Hepatocyte (in vitro differentiated cells): Measurements from ENCODE around the gene ARHGAP26. TPM values are rescaled to one million over a fixed set of nuclear protein-coding genes. Genes with fewer than 3 reads are reported as not detected.

ENCODE experiments used
- DNase-seq: peaks from one replicate; pipeline ENCODE4 v3.0.0-alpha.2; 2016; ENCODE audit warnings: low spot score
- H2AFZ ChIP-seq: fragments of 200-600 bp; sonication (generic); 2 replicates; pipeline ENCODE4 v1.6.0; 2016; ENCODE audit warnings: antibody characterized with exemption, mild to moderate bottlenecking
- H3K27ac ChIP-seq: fragments of 200-600 bp; sonication (generic); 2 replicates; pipeline ENCODE4 v1.5.1; 2016; ENCODE audit warnings: mild to moderate bottlenecking
- H3K27me3 ChIP-seq: fragments of 200-600 bp; sonication (generic); 2 replicates; pipeline ENCODE4 v1.6.1; 2016
- H3K36me3 ChIP-seq: fragments of 200-600 bp; sonication (generic); replicated peaks from 2 replicates; pipeline ENCODE4 v1.5.1; 2016; ENCODE audit warnings: low read depth; ENCODE audit not compliant: insufficient read depth
- H3K4me1 ChIP-seq: fragments of 200-600 bp; sonication (generic); 2 replicates; pipeline ENCODE4 v1.5.1; 2016; ENCODE audit warnings: mild to moderate bottlenecking, moderate library complexity; ENCODE audit not compliant: insufficient read depth
- H3K4me2 ChIP-seq: fragments of 200-600 bp; sonication (generic); 2 replicates; pipeline ENCODE4 v1.6.0; 2016
- H3K4me3 ChIP-seq: fragments of 200-600 bp; sonication (generic); 2 replicates; pipeline ENCODE4 v1.5.1; 2016; ENCODE audit warnings: mild to moderate bottlenecking
- H3K79me2 ChIP-seq: fragments of 200-600 bp; sonication (generic); 2 replicates; pipeline ENCODE4 v1.6.0; 2017; ENCODE audit warnings: mild to moderate bottlenecking
- H3K9me2 ChIP-seq: fragments of 200-600 bp; sonication (generic); replicated peaks from 2 replicates; pipeline ENCODE4 v1.6.0; 2017; ENCODE audit warnings: mild to moderate bottlenecking; ENCODE audit not compliant: insufficient read depth
- H3K9me3 ChIP-seq: fragments of 200-600 bp; sonication (generic); 2 replicates; pipeline ENCODE4 v1.5.1; 2016; ENCODE audit warnings: low read depth, mild to moderate bottlenecking
- H4K20me1 ChIP-seq: fragments of 200-600 bp; sonication (generic); 2 replicates; pipeline ENCODE4 v1.6.0; 2016; ENCODE audit warnings: mild to moderate bottlenecking; ENCODE audit not compliant: insufficient read depth, poor library complexity, severe bottlenecking
- CTCF ChIP-seq: fragments of 200-600 bp; sonication (generic); IDR thresholded peaks from 2 replicates; pipeline ENCODE4 v1.5.1; 2016; ENCODE audit warnings: antibody characterized with exemption, mild to moderate bottlenecking; ENCODE audit not compliant: poor library complexity
- EZH2 ChIP-seq: fragments of 200-600 bp; sonication (generic); IDR thresholded peaks from 2 replicates; pipeline ENCODE4 v1.6.1; 2016; ENCODE audit warnings: antibody characterized with exemption, mild to moderate bottlenecking, borderline replicate concordance
- EZH2phosphoT487 ChIP-seq: fragments of 200-600 bp; sonication (generic); IDR thresholded peaks from one replicate; pipeline ENCODE4 v1.6.1; 2018; ENCODE audit warnings: antibody characterized with exemption, mild to moderate bottlenecking, low read depth, moderate library complexity; ENCODE audit not compliant: unreplicated experiment, severe bottlenecking
- WGBS: methylation state at CpG from one replicate; pipeline ENCODE4 v1.1.6; 2016; ENCODE audit warnings: low lambda C conversion rate; ENCODE audit errors: missing lambda C conversion rate; 5-methylcytosine and 5-hydroxymethylcytosine counted together
- polyA plus RNA-seq: library from polyadenylated mRNA; unstranded; fragments of >200 nt; fragmentation: Nextera tagmentation; extraction: Ambion mirVana; gene quantifications from 2 replicates; pipeline ENCODE4 v1.2.1, GENCODE V29; 2016
- total RNA-seq: library from RNA; depleted of rRNA; stranded (reverse); fragments of >200 nt; gene quantifications from 2 replicates; pipeline ENCODE4 v1.2.3, GENCODE V29; 2014

ARHGAP26 gene
- total and polyA plus RNA-seq, 2 experiments from 2014 or later: 16.5 to 19.8 TPM

- H3K4me2 ChIP-seq: peak overlapping the region; percentile 26
- no peaks in the 10 kb centered on the region for H3K9me2 ChIP-seq
- no peaks in the 10 kb centered on the region for H3K79me2 ChIP-seq
- peaks cover 23% of the 10 kb centered on the region for H3K4me1 ChIP-seq
- H3K9me3 ChIP-seq: no peaks in the 10 kb centered on the region
- H4K20me1 ChIP-seq: no peaks in the 10 kb centered on the region
- no peak overlapping the region for H3K4me3 ChIP-seq
- peak overlapping the region; percentile 62 for H3K27ac ChIP-seq
- peak; percentile 65 for DNase-seq
- H3K27me3 ChIP-seq: no peaks in the 10 kb centered on the region
- no peak overlapping the region for H2AFZ ChIP-seq
- no peaks in the 10 kb centered on the region for H3K36me3 ChIP-seq
- no peak for TF ChIP-seq EZH2phosphoT487
- TF ChIP-seq CTCF: no peak
- TF ChIP-seq EZH2: no peak
- 32% methylated on average over 7 of the region's 7 CpGs for WGBS
Measured at GRCh38 chr5:143051244-143052058, 281.3 kb downstream of the ARHGAP26 start.

- H2AFZ ChIP-seq: no peak overlapping the region
- no peak for DNase-seq
- H3K27me3 ChIP-seq: no peaks in the 10 kb centered on the region
- no peaks in the 10 kb centered on the region for H3K79me2 ChIP-seq
- 72% methylated on average over 3 of the region's 3 CpGs for WGBS
- peaks cover 23% of the 10 kb centered on the region for H3K4me1 ChIP-seq
- no peak overlapping the region for H3K4me3 ChIP-seq
- H3K9me3 ChIP-seq: no peaks in the 10 kb centered on the region
- H3K4me2 ChIP-seq: no peak overlapping the region
- H4K20me1 ChIP-seq: no peaks in the 10 kb centered on the region
- H3K9me2 ChIP-seq: no peaks in the 10 kb centered on the region
- H3K36me3 ChIP-seq: no peaks in the 10 kb centered on the region
- H3K27ac ChIP-seq: no peak overlapping the region
- TF ChIP-seq EZH2phosphoT487: no peak
- TF ChIP-seq CTCF: no peak
- no peak for TF ChIP-seq EZH2
Measured at GRCh38 chr5:143052967-143053682, 282.9 kb downstream of the ARHGAP26 start.

GRCh38 chr5:143053780-143054179 lies 283.6 kb downstream of the ARHGAP26 start:
- Histone ChIP-seq H3K4me1 (peaks cover 23% of the 10 kb centered on the region), H3K36me3 (no peaks in the 10 kb centered on the region), H2AFZ (no peak overlapping the region), H3K27me3 (no peaks in the 10 kb centered on the region), H3K4me2 (no peak overlapping the region), H3K9me2 (no peaks in the 10 kb centered on the region), H3K9me3 (no peaks in the 10 kb centered on the region), H3K79me2 (no peaks in the 10 kb centered on the region), H3K27ac (no peak overlapping the region), H4K20me1 (no peaks in the 10 kb centered on the region), H3K4me3 (no peak overlapping the region)
- no peak for DNase-seq
- TF ChIP-seq CTCF (no peak), EZH2 (no peak), EZH2phosphoT487 (no peak)
- WGBS: 70% methylated on average over 8 of the region's 8 CpGs
